VCaP (cell line): ENCODE measurements around the gene KIFBP.
"Not testable (repeated sequence)": the region's sequence is repeated elsewhere in the genome, so short reads cannot be mapped to it uniquely, and the experiment has no call there.

Experiments used
- H3K27ac ChIP-seq: fragments of 450-650 bp; 2 replicates; pipeline ENCODE4 v1.5.1; 2017
- TF ChIP-seq, protein P1 (sequence below): fragments of 450-650 bp; conservative IDR thresholded peaks from 2 replicates; pipeline ENCODE4 v1.5.1; 2017; ENCODE audit warnings: mild to moderate bottlenecking, moderate library complexity

KIFBP gene, protein sequence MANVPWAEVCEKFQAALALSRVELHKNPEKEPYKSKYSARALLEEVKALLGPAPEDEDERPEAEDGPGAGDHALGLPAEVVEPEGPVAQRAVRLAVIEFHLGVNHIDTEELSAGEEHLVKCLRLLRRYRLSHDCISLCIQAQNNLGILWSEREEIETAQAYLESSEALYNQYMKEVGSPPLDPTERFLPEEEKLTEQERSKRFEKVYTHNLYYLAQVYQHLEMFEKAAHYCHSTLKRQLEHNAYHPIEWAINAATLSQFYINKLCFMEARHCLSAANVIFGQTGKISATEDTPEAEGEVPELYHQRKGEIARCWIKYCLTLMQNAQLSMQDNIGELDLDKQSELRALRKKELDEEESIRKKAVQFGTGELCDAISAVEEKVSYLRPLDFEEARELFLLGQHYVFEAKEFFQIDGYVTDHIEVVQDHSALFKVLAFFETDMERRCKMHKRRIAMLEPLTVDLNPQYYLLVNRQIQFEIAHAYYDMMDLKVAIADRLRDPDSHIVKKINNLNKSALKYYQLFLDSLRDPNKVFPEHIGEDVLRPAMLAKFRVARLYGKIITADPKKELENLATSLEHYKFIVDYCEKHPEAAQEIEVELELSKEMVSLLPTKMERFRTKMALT

DNA sequence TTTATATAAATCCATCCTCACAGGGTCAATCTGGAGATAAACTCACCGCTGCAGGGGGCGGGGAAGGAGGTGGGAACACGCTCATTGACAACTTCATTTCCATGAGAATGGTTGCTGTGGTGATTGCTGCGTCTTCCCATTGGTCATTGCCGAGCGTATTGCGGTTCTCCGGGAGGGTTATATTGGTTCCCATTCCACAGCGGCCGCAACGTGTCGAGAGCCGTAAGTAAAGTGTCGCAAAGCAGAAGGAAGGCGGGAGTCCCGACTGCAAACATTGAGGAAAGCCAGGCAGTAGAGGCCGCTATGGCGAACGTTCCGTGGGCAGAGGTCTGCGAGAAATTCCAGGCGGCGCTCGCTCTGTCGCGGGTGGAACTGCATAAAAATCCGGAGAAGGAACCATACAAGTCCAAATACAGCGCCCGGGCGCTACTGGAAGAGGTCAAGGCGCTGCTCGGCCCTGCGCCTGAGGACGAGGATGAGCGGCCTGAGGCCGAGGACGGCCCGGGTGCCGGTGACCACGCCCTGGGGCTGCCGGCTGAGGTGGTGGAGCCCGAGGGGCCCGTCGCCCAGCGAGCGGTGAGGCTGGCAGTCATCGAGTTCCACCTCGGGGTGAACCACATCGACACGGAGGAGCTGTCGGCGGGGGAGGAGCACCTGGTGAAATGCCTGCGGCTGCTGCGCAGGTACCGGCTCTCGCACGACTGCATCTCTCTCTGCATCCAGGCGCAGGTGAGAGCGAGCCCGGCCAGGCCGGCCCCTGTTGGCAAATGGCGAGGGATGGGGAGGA lies at the start of gene KIFBP:
Gene KIFBP (plus strand): TSS at position 274 of the 787 bp plus-strand sequence. CDS start 30 bp downstream, at position 304.
- peak within 1 kb of the TSS; percentile 89 for H3K27ac ChIP-seq
- TF ChIP-seq, protein P1, sequence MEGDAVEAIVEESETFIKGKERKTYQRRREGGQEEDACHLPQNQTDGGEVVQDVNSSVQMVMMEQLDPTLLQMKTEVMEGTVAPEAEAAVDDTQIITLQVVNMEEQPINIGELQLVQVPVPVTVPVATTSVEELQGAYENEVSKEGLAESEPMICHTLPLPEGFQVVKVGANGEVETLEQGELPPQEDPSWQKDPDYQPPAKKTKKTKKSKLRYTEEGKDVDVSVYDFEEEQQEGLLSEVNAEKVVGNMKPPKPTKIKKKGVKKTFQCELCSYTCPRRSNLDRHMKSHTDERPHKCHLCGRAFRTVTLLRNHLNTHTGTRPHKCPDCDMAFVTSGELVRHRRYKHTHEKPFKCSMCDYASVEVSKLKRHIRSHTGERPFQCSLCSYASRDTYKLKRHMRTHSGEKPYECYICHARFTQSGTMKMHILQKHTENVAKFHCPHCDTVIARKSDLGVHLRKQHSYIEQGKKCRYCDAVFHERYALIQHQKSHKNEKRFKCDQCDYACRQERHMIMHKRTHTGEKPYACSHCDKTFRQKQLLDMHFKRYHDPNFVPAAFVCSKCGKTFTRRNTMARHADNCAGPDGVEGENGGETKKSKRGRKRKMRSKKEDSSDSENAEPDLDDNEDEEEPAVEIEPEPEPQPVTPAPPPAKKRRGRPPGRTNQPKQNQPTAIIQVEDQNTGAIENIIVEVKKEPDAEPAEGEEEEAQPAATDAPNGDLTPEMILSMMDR, result peak; percentile 51; the same call in 1 of the 2 replicates

DNA sequence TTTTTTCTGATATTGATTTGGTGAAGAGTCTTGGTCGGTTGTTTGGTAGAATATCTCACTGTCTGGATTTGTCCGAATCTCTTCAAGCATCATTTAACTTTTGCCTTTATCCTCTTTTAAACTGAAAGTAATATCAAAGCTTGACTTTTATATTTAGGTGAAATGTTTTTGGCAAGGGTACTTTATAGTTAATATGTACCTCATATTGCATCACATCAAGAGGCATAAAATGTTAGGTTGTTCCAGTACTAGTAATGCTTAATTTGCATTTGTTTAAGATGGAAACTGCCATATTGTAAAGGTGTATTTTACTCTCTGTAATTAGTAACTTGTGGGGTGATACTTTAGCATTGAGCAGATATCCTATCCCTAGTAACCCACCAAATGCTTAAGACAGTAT lies 49.7 kb upstream of the KIFBP start:
- H3K27ac ChIP-seq, result no peak overlapping the region
- TF ChIP-seq, protein P1, result no peak

DNA sequence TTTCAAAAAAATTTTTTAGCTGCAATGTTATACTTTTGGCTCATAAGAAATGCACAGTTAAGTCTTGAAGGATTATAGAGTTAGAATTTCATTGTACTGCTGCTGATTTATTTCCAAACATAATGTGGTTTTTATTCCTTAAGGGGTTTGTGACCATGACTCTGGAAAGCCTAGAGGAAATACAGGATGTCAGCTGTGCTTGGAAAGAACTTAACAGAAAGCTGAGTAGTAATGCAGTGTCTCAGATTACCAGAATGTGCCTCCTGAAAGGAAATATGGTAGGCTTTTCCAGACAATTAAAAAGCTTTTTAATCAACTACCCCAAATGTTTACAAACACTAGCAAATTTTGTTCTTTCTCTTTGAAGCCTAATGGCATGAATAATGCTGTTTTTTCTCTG lies 47.7 kb upstream of the KIFBP start:
- H3K27ac ChIP-seq, result not testable (repeated sequence)

DNA sequence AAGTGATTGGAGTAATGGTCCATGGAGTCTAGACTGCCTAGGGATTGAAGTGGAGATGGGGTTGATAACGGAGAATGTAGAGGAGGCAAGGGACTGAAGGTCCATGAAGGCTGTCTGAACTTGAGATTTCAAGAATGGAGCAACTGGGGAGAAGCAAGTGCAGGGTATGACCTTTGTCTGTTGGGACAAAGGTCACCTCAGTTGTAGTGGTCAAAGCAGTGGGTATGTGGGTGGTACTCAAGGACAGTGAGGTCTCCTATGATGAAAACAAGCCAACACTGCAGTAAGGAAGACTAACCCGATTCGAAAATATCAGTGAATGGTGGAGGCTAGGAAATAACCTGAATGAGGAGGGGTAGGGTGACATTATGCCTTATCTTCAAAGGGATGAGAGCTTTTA lies 38.0 kb upstream of the KIFBP start:
- TF ChIP-seq, protein P1, result no peak
- H3K27ac ChIP-seq, result no peak overlapping the region

DNA sequence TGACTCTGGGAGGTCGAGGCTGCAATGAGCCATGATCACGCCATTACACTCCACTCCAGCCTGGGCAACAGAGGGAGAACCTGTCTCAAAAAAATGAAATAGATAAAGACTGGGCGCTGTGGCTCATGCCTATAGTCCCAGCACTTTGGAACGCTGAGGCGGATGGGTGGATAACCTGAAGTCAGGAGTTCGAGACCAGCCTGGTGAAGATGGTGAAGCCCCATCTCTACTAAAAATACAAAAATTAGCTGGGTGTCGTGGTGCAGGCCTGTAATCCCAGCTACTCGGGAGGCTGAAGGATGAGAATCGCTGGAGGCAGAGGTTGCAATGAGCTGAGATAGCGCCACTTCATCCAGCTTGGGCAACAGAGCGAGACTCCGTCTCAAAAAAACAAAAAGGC lies 33.7 kb upstream of the KIFBP start:
- peak overlapping the region; percentile 86 for H3K27ac ChIP-seq
- TF ChIP-seq, protein P1, result no peak

DNA sequence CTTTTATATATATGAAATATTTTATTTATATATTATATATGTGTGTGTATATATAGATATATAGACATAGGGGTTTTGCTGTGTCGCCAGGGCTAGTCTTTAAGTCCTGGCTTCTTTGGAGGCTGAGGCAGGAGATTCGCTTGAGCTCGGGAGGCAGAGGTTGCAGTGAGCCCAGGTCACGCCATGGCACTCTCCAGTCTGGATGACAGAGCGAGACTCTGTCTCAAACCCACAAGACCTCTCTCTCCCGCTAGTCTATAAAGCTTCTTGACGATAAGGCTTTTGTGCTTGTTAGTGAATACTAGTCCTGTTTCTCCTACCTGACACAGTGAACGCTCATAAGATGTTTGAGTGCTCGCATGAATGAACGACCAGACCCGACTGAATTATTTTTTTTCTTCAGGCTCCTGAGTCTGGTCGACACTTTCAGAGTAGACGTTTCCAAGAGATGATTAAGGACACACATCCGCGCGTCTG lies 33.2 kb upstream of the KIFBP start:
- TF ChIP-seq, protein P1, result no peak
- H3K27ac ChIP-seq, result peak overlapping the region; percentile 86

DNA sequence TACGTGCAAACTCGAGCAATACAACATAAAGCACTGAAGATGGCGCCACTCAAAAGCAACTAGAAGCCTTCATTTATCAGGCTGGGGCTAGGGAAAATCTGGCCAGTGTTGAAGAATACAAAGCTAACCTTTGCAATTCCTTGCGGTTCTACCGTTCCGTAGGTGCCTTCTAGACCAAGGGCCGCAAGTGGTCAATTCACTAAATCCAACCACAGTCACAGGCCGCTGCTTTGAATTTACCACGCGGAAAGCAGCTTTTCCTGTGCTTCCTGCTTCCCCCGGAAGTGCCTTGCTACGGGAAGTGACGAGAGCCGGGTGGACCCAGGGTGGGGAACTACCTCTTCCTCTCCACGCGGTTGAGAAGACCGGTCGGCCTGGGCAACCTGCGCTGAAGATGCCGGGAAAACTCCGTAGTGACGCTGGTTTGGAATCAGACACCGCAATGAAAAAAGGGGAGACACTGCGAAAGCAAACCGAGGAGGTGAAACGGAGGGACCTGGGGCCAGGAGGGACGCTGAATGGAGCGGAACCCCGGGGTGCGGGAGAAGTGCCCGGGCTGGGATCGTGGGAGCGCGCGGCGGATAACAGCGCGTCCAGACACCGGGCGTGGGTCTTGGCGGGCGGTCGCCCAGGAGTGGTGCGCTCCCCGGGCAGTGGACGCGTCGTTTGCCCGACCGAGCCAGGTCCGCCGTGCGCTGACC lies 32.6 kb upstream of the KIFBP start, which contains the start of gene DDX21:
Gene DDX21 (plus strand): TSS at position 339 of the 701 bp plus-strand sequence. CDS start 56 bp downstream, at position 395.
- TF ChIP-seq, protein P1, result peak; percentile 71
- peak within 1 kb of the TSS; percentile 86 for H3K27ac ChIP-seq
